Lower leg skin (tissue), 3 donors: ENCODE results near the gene ECE1.

ENCODE experiments used
- CTCF ChIP-seq, 3 donors: fragments of 450-650 bp; IDR thresholded peaks; one replicate each; pipeline ENCODE4 v1.5.1; 2016; ENCODE audit warnings: antibody characterized with exemption in 3 of 3, mild to moderate bottlenecking in 3 of 3, moderate library complexity in 2 of 3
- POLR2A ChIP-seq, 2 donors: fragments of 450-650 bp; IDR thresholded peaks; one replicate each; pipeline ENCODE4 v1.6.1; 2016 to 2017; ENCODE audit warnings: antibody characterized with exemption in 2 of 2, mild to moderate bottlenecking in 1 of 2, moderate library complexity in 1 of 2

DNA sequence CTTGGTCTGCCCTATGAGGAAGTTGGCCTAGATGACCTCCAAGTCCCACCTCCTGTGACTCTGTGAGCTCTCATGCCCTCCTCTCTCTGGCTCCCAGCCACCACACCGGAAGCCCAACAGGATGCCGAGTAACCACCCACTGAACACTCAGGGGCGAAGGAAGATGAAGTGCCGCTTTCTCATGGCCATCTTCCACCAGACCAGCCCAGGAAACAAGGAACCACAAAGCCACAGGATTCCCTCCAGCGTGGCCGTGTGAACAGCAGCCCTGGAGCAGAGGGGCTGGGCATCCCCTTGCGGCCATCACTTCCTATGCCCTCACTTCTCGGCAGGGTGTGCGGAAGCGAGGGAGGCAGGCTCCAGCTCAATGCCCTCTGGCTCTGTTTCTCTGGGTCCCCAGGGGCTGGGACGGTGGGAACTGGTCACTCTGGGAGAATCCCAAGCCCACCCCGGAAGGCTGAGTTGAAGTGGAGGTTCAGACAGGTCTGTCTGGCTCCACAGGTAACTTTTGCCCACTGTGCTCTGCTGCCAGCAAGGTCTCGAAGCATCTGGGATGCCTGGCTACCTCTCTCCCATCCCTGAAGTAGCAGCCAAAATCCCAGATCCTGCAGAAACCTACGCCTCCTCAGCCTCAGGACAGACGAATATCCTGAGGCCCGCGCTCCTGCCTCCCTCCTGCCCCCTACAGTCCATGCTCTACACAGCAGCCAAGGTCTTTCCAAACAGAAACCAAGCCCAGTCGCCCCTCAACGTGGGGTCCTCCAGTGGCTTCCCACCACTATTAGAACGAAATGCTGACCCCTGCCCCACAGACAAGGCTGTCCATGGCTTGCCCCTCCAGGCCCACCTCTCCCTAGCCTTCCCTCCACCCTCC, 44.2 kb upstream of the ECE1 start:
- peak in 1 of 3 donors; percentile 36 for TF ChIP-seq CTCF (IDR thresholded peaks at IDR 0.05)
- TF ChIP-seq POLR2A (IDR thresholded peaks at IDR 0.05), result no peak
